AG04450 (cell line): ENCODE results near the gene SPTLC3. TPM values are rescaled to one million over a fixed set of nuclear protein-coding genes. Genes with fewer than 3 reads are reported as not detected.

Experiments used
- CTCF ChIA-PET: fragments of 300-600, 350-600 bp; formaldehyde crosslinking; extraction: SDS; loops from one replicate; lab custom pipeline; 2022; ENCODE audit warnings: antibody characterized with exemption, inconsistent platforms; lab: Charles Lee
- POLR2A ChIA-PET: fragments of 350-600 bp; formaldehyde crosslinking; extraction: SDS; loops from one replicate; lab custom pipeline; 2021; ENCODE audit warnings: antibody characterized with exemption, inconsistent platforms; lab: Yijun Ruan, JAX
- DNase-seq: peaks from one replicate; pipeline ENCODE4 v3.0.0-alpha.2; 2011; ENCODE audit warnings: low read depth, low spot score
- H3K27ac ChIP-seq: one replicate; pipeline ENCODE4 v1.5.1; 2012; ENCODE audit warnings: low read depth, low read length, control low read depth
- H3K27me3 ChIP-seq: one replicate; pipeline ENCODE4 v1.6.0; 2012; ENCODE audit warnings: low read length; ENCODE audit not compliant: control insufficient read depth, insufficient read depth
- H3K4me3 ChIP-seq: 2 replicates; pipeline ENCODE4 v1.5.1; 2011; ENCODE audit warnings: mild to moderate bottlenecking, low read depth, low read length, control low read depth
- H3K9me3 ChIP-seq: 2 replicates; pipeline ENCODE4 v1.5.1; 2012; ENCODE audit warnings: low read length; ENCODE audit not compliant: control insufficient read depth, insufficient read depth
- polyA plus RNA-seq: library from polyadenylated mRNA; depleted of rRNA; stranded (reverse); fragments of >200 nt; gene quantifications from 2 replicates; pipeline ENCODE4 v1.2.3, GENCODE V29; 2011
- TF ChIP-seq, protein P1 (sequence below): IDR thresholded peaks from 2 replicates; pipeline ENCODE4 v1.5.1; 2011; ENCODE audit warnings: low read depth, low read length, control low read depth, inconsistent platforms

Gene SPTLC3
- polyA plus RNA-seq, 1 experiment, result 2.8 TPM

GRCh38 chr20:13017883-13018535 is 9.2 kb downstream of the SPTLC3 start:
- Histone ChIP-seq H3K9me3 (no peaks in the 10 kb centered on the region), H3K27ac (no peak overlapping the region), H3K4me3 (no peak overlapping the region), H3K27me3 (no peaks in the 10 kb centered on the region)
- DNase-seq, result no peak
- POLR2A ChIA-PET, result no interaction called here
- CTCF ChIA-PET, result no interaction called here
- TF ChIP-seq, protein P1, sequence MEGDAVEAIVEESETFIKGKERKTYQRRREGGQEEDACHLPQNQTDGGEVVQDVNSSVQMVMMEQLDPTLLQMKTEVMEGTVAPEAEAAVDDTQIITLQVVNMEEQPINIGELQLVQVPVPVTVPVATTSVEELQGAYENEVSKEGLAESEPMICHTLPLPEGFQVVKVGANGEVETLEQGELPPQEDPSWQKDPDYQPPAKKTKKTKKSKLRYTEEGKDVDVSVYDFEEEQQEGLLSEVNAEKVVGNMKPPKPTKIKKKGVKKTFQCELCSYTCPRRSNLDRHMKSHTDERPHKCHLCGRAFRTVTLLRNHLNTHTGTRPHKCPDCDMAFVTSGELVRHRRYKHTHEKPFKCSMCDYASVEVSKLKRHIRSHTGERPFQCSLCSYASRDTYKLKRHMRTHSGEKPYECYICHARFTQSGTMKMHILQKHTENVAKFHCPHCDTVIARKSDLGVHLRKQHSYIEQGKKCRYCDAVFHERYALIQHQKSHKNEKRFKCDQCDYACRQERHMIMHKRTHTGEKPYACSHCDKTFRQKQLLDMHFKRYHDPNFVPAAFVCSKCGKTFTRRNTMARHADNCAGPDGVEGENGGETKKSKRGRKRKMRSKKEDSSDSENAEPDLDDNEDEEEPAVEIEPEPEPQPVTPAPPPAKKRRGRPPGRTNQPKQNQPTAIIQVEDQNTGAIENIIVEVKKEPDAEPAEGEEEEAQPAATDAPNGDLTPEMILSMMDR, result no peak

DNA sequence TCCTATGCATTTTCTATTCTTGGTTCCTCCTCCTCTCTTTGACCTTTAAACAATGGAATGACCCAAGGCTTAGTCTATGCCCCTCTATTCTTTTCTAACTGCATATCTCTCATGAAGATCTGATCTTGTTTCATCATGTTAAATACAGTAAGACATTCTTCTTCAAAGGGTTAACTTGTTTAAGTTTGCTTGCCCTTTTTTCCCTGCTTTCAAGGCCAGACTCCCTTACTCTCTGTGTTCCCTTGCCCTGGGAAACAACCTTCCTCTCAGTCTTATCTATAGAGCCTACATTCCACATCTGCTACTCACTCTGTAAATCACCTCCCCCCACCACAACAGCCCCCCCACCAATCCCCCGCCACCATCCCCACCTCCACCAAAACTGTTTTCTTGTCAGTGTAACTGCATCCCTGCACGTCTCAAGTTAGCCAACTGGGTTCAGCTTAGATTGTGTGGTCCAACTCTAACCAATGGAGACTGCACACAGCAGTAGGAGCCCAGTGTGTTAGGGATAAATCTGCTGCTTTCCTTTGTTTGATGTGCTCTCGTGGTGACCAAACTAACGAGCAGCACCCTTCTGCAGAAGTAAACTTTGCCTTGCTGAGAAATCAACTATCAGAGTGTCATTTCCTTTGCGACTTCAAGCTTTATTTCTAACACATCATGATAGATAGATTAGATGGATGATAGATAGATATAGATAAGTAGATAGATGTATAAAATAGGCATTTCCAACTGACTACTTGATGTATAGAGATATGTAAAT is 12.6 kb downstream of the SPTLC3 start:
- no peak overlapping the region for H3K27ac ChIP-seq
- ChIA-PET POLR2A (no interaction called here), CTCF (no interaction called here)
- TF ChIP-seq, protein P1, result no peak
- no peak for DNase-seq
- no peak overlapping the region for H3K4me3 ChIP-seq
- no peaks in the 10 kb centered on the region for H3K9me3 ChIP-seq
- H3K27me3 ChIP-seq, result no peaks in the 10 kb centered on the region

GRCh38 chr20:13022401-13023155 is 13.8 kb downstream of the SPTLC3 start:
- Histone ChIP-seq H3K4me3 (no peak overlapping the region), H3K9me3 (no peaks in the 10 kb centered on the region), H3K27ac (peak overlapping the region; percentile 54), H3K27me3 (no peaks in the 10 kb centered on the region)
- no peak for DNase-seq
- ChIA-PET CTCF (no interaction called here), POLR2A (no interaction called here)
- TF ChIP-seq, protein P1, result no peak

DNA sequence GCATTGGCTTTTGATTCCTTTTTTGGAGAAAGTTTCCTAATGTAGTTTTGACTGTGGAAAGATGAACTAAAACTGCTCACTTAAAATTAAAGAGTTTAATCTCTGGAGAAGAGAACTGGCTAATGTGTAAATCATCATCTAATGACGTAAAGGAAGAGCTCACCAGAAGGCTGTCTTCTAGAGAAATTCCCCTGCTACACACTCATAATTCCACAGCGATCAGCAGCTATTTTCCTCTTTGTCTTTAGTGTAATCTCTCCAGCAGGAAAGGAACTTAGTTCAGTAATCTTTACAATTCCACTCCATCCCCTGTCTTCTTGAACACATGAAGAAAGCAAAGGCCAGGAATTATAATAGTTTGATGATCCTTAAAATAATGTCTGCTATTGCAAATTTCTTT is 15.8 kb downstream of the SPTLC3 start:
- CTCF ChIA-PET, result no interaction called here
- no peak overlapping the region for H3K27ac ChIP-seq
- H3K9me3 ChIP-seq, result no peaks in the 10 kb centered on the region
- H3K4me3 ChIP-seq, result no peak overlapping the region
- no peak for DNase-seq
- H3K27me3 ChIP-seq, result no peaks in the 10 kb centered on the region
- POLR2A ChIA-PET, result no interaction called here
- TF ChIP-seq, protein P1, result no peak
